Adrenal gland (tissue), 12 donors: ENCODE data around the gene CES5A. TPM values are rescaled to one million over a fixed set of nuclear protein-coding genes. Genes with fewer than 3 reads are reported as not detected.

ENCODE experiments used
- DNase-seq, 7 donors: peaks; one replicate each; pipeline ENCODE4 v3.0.0-alpha.2; 2019 to 2020
- H3K27ac ChIP-seq, 5 donors: fragments of 200-600 bp; sonication (generic) in 4 of 5; 1 replicate in 3 of 5; 2 replicates in 2 of 5; pipeline versions ENCODE4 v1.5.1 to v1.8.0; 2016 to 2020; ENCODE audit warnings: mild to moderate bottlenecking in 1 of 5
- H3K27me3 ChIP-seq: fragments of 200-600 bp; 2 replicates; pipeline ENCODE4 v1.8.0; 2021
- H3K36me3 ChIP-seq, 2 donors: fragments of 200-600 bp; replicated peaks in 1 of 2; 1 replicate in 1 of 2; 2 replicates in 1 of 2; pipeline versions ENCODE4 v1.5.1 to v1.8.0; 2018 to 2022
- H3K4me1 ChIP-seq, 2 donors: fragments of 200-600 bp; replicated peaks in 1 of 2; 1 replicate in 1 of 2; 2 replicates in 1 of 2; pipeline versions ENCODE4 v1.5.1 to v1.8.0; 2018 to 2021
- H3K4me3 ChIP-seq, 4 donors: fragments of 200-600 bp; sonication (generic) in 3 of 4; one replicate each; pipeline ENCODE4 v1.5.1; 2016 to 2018
- H3K9me3 ChIP-seq, 3 donors: fragments of 200-600 bp; sonication (generic) in 1 of 3; replicated peaks in 1 of 3; 1 replicate in 2 of 3; 2 replicates in 1 of 3; pipeline versions ENCODE4 v1.5.1 to v1.8.0; 2016 to 2021
- POLR2A ChIP-seq, 2 donors: fragments of 450-650 bp; IDR thresholded peaks; one replicate each; pipeline ENCODE4 v1.6.1; 2017; ENCODE audit warnings: antibody characterized with exemption in 2 of 2, mild to moderate bottlenecking in 2 of 2, moderate library complexity in 1 of 2
- WGBS, 4 donors: extraction: QIAGEN DNeasy Blood & Tissue Kit in 2 of 4; methylation state at CpG; one replicate each; pipeline versions ENCODE4 v1.1.5 to v1.1.7; 2013 to 2017; 5-methylcytosine and 5-hydroxymethylcytosine counted together
- intact Hi-C, 2 donors: fragments of 100-400 bp; cut with DNase I; formaldehyde crosslinking; loops; one replicate each; pipeline versions ENCODE4 v1.14.1 to v1.15.0; 2022 to 2023
- polyA plus RNA-seq, 3 donors: library from polyadenylated mRNA; stranded (reverse); fragments of 200-250 nt in 2 of 3; fragments of 350-450 nt in 1 of 3; fragmentation: Illumina TruSeq in 1 of 3; extraction: RNeasy Lipid Tissue Mini Kit (QIAGEN cat#74804) in 1 of 3; gene quantifications; one replicate each; pipeline ENCODE4 v1.2.3, GENCODE V29; 2013 to 2014
- total RNA-seq, 9 donors: library from RNA; depleted of rRNA in 4 of 9; stranded (reverse); fragments of >200 nt in 4 of 9; fragments of 120-200 nt in 1 of 9; fragmentation: NEBNext Ultra II Directional in 1 of 9; extraction: Animal tissue kit (Norgen Biotek cat#: 25700) in 1 of 9; gene quantifications; one replicate each; pipeline versions ENCODE4 v1.1.0 to v1.2.4, GENCODE V29; 2013 to 2023
- TF ChIP-seq, protein P1 (sequence below), 6 experiments: fragments of 450-650 bp in 4 of 6; fragments of 200-600 bp in 2 of 6; sonication (generic) in 1 of 6; IDR thresholded peaks; 1 replicate in 5 of 6; 2 replicates in 1 of 6; pipeline versions ENCODE4 v1.5.1 to v1.8.0; 2016 to 2021; ENCODE audit warnings: antibody characterized with exemption in 6 of 6, mild to moderate bottlenecking in 2 of 6, moderate library complexity in 1 of 6
- donor health status: healthy with polysubstance abuse.
- donor health status: Bipolar disorder and iron deficiency.
- donor health status: DM: yes; HTN: yes; CAD: no.
- donor health status: DM: no; HTN: no; CAD: no.
- donor health status: DM: no; HTN: no; CAD: no.
- donor health status: DM: yes; HTN: yes; CAD: no.

The CES5A gene
- total and polyA plus RNA-seq, 12 donors = 0.07 to 0.67 (median 0.43) TPM; not detected in 8

DNA sequence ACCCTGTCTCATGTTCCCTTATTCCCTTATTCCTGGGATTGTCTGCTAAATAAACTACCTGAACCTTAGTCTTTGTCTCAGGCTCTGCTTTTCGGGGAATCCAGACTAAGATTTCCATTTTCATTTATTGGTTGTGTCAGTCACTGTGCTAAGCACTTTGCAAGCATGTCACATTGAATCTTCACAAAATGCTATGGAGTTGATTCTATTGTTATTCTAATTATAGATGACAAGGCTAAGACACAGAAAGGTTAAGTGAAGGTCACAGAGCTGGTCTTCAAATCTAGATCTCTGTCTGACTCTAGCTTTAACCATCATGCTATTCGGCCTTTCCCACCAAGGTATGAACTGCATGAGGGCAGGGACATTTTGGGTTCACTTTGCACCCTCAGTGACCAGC, 13.4 kb upstream of the CES5A start:
- H3K4me3 ChIP-seq = no peak overlapping the region
- no peak for DNase-seq
- no peaks in the 10 kb centered on the region for H3K36me3 ChIP-seq
- no peak overlapping the region for H3K27ac ChIP-seq
- no peaks in the 10 kb centered on the region for H3K27me3 ChIP-seq
- WGBS, 4 donors = 70 to 78% (median 74%) methylated on average over 2 of the region's 2 CpGs
- TF ChIP-seq, protein P1, sequence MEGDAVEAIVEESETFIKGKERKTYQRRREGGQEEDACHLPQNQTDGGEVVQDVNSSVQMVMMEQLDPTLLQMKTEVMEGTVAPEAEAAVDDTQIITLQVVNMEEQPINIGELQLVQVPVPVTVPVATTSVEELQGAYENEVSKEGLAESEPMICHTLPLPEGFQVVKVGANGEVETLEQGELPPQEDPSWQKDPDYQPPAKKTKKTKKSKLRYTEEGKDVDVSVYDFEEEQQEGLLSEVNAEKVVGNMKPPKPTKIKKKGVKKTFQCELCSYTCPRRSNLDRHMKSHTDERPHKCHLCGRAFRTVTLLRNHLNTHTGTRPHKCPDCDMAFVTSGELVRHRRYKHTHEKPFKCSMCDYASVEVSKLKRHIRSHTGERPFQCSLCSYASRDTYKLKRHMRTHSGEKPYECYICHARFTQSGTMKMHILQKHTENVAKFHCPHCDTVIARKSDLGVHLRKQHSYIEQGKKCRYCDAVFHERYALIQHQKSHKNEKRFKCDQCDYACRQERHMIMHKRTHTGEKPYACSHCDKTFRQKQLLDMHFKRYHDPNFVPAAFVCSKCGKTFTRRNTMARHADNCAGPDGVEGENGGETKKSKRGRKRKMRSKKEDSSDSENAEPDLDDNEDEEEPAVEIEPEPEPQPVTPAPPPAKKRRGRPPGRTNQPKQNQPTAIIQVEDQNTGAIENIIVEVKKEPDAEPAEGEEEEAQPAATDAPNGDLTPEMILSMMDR (IDR thresholded peaks at IDR 0.05) = no peak
- no peak for TF ChIP-seq POLR2A (IDR thresholded peaks at IDR 0.05)
- intact Hi-C loops = no loop called here
- H3K4me1 ChIP-seq = no peaks in the 10 kb centered on the region
- peaks cover 0 to 14% (median 7%) of the 10 kb centered on the region in 3 donors for H3K9me3 ChIP-seq

DNA sequence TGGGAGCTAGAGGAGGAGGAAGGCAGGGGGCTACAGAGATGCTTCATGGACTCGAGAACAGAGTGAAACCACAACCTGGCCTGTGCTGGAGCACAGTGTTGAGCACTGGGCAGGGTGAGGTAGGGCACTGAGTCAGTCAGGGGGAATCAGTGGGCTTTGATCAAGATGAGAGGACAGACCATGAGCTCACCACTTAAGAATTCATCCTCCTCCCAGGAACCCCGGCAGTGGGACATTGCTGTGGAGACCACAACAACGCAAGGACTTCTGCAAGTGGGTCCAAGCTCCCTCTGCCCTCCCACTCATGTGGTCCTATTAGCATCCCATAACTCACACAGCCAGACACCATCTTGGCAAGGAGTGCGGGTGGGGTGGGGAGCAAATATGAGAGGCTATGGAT, 1.7 kb upstream of the CES5A start:
- Histone ChIP-seq H3K27ac (no peak overlapping the region), H3K4me3 (no peak overlapping the region), H3K36me3 (no peaks in the 10 kb centered on the region), H3K27me3 (no peaks in the 10 kb centered on the region), H3K9me3 (no peaks in the 10 kb centered on the region), H3K4me1 (no peaks in the 10 kb centered on the region)
- TF ChIP-seq POLR2A (IDR thresholded peaks at IDR 0.05) = no peak
- TF ChIP-seq, protein P1 (IDR thresholded peaks at IDR 0.05) = no peak
- 44 to 60% (median 55%) methylated on average over 2 to 4 of the region's 4 CpGs for WGBS, 4 donors
- no peak for DNase-seq
- intact Hi-C loops = no loop called here

DNA sequence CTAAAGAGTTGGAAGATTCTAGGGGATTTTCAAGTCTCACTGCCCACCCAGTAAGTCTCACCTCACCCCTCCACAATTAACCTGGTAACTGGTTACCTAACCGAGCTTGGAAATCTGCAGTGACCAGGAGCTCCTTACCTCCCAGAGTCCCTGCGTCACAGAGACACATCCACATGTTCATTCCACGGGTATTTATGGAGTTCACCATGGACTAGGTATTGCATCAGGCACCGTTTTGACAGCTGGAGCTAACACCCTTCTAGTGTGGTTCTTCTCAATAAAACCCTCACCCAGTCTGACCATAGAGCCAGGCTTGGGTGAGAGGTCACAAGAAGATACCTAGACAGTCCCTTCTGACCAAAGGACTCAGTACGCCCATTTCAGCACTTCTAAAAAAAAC, 2.1 kb downstream of the CES5A start:
- Histone ChIP-seq H3K9me3 (no peaks in the 10 kb centered on the region), H3K4me3 (no peak overlapping the region), H3K27ac (no peak overlapping the region), H3K27me3 (no peaks in the 10 kb centered on the region), H3K36me3 (no peaks in the 10 kb centered on the region), H3K4me1 (no peaks in the 10 kb centered on the region)
- WGBS, 4 donors = 73 to 80% (median 77%) methylated on average over 5 of the region's 5 CpGs
- no peak for TF ChIP-seq POLR2A (IDR thresholded peaks at IDR 0.05)
- TF ChIP-seq, protein P1 (IDR thresholded peaks at IDR 0.05) = no peak
- no peak for DNase-seq
- intact Hi-C loops = no loop called here

DNA sequence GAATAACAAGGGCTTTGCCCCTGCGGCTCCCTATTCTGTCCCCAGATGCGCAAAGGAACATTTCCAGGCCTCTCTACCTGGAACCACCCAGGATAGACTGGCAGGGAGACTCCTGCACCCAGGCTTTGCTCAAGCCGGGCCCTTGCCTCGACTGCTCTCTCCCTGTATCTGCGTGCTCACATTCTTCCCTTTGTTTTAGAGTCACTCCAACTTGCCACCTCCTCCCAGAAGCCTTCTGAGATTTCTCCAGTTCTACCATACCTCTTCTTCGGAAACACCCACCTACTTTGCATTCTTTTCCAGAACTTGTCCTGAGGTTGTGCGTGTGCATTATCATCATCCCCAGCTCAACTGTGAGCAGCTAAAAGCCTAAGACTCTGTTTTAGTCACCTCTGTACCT, 3.0 kb downstream of the CES5A start:
- no peak for TF ChIP-seq POLR2A (IDR thresholded peaks at IDR 0.05)
- TF ChIP-seq, protein P1 (IDR thresholded peaks at IDR 0.05) = no peak
- 74 to 80% (median 76%) methylated on average over 6 to 7 of the region's 7 CpGs for WGBS, 4 donors
- intact Hi-C loops = no loop called here
- Histone ChIP-seq H3K9me3 (no peaks in the 10 kb centered on the region), H3K36me3 (no peaks in the 10 kb centered on the region), H3K27me3 (no peaks in the 10 kb centered on the region), H3K27ac (no peak overlapping the region), H3K4me3 (no peak overlapping the region), H3K4me1 (no peaks in the 10 kb centered on the region)
- no peak for DNase-seq
